Mucosa of stomach (tissue), 1 donor: Measurements from ENCODE around the gene CACNB2.
"Not testable (repeated sequence)": the region's sequence is repeated elsewhere in the genome, so short reads cannot be mapped to it uniquely, and the experiment has no call there.

Experiments used
- H3K27me3 ChIP-seq: one replicate; pipeline ENCODE4 v1.7.0; 2013; ENCODE audit warnings: mild to moderate bottlenecking, low read length; ENCODE audit not compliant: control insufficient read depth, insufficient read depth
- H3K36me3 ChIP-seq: one replicate; pipeline ENCODE4 v1.7.0; 2013; ENCODE audit warnings: low read length; ENCODE audit not compliant: control insufficient read depth, insufficient read depth
- H3K4me1 ChIP-seq: one replicate; pipeline ENCODE4 v1.7.0; 2013; ENCODE audit warnings: mild to moderate bottlenecking, low read length; ENCODE audit not compliant: control insufficient read depth, insufficient read depth
- H3K4me3 ChIP-seq: one replicate; pipeline ENCODE4 v1.7.0; 2013; ENCODE audit warnings: low read length
- H3K9ac ChIP-seq: one replicate; pipeline ENCODE4 v1.7.0; 2013; ENCODE audit warnings: mild to moderate bottlenecking, low read length, moderate library complexity
- H3K9me3 ChIP-seq: one replicate; pipeline ENCODE4 v1.7.0; 2013; ENCODE audit warnings: mild to moderate bottlenecking, low read length, moderate library complexity; ENCODE audit not compliant: control insufficient read depth
- donor health status: Pancreatic carcinoma.

CACNB2 gene

DNA sequence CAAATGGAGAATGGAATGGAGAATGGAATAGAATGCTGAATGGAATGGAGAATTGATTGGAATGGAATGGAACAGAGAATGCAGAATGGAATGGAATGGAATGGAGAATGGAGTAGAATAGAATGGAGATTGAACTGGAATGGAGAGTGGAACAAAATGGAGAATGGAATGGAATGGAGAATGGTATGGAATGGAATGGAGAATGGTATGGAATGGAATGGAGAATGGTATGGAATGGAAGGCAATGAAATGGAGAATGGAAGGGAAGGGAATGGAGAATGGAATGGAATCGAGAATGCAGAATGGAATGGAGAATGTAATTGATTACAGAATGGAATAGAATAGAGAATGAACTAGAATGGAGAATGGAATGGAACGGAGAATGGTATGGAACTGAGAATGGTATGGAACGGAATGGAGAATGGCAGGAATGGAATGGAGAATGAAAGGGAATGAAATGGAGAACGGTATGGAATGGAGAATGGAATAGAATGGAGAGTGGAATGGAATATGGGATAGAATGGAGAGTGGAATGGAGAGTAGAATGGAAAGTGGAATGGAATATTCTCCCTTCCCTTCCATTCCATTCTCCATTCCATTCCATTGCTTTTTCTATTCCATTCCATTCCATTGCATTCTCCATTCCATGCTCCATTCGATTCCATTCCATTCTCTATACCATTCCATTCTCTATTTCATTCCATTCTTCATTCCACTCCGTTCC is 422.9 kb downstream of the CACNB2 start:
- Histone ChIP-seq H3K9me3 (no peaks in the 10 kb centered on the region), H3K36me3 (no peaks in the 10 kb centered on the region), H3K4me1 (no peaks in the 10 kb centered on the region), H3K4me3 (no peak overlapping the region), H3K9ac (no peak overlapping the region), H3K27me3 (no peaks in the 10 kb centered on the region)

DNA sequence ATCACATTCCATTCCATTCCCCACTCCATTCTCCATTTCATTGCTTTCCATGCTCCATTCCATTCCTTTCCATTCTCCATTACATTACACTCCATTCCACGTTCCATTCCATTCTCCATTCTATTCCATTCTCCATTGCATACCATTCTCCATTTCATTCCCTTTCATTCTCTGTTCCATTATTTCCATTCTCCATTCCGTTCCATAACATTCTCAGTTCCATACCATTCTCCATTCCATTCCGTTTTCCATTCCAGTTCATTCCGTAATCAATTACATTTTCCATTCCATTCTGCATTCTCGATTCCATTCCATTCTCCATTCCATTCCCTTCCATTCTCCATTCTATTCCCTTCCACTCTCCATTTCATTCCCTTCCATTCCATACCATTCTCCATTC is 424.8 kb downstream of the CACNB2 start:
- Histone ChIP-seq H3K4me1 (no peaks in the 10 kb centered on the region), H3K9ac (no peak overlapping the region), H3K36me3 (no peaks in the 10 kb centered on the region), H3K27me3 (no peaks in the 10 kb centered on the region), H3K4me3 (no peak overlapping the region), H3K9me3 (no peaks in the 10 kb centered on the region)

DNA sequence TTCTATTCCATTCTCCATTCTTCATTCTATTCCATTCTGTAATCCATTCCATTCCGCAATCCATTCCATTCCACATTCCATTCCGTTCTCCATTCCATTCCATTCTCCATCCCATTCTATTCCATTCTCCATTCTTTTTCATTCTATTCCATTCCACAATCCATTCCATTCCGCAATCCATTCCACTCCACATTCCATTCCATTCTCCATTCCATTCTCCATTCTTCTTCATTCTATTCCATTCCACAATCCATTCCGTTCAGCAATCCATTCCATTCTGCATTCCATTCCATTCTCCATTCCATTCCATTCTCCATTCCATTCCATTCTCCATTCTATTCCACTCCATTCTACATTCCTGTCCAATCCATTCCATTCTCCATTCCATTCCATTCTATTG is 426.0 kb downstream of the CACNB2 start:
- H3K27me3 ChIP-seq: no peaks in the 10 kb centered on the region
- H3K9ac ChIP-seq: no peak overlapping the region
- no peaks in the 10 kb centered on the region for H3K36me3 ChIP-seq
- no peak overlapping the region for H3K4me3 ChIP-seq
- H3K4me1 ChIP-seq: no peaks in the 10 kb centered on the region
- no peaks in the 10 kb centered on the region for H3K9me3 ChIP-seq

DNA sequence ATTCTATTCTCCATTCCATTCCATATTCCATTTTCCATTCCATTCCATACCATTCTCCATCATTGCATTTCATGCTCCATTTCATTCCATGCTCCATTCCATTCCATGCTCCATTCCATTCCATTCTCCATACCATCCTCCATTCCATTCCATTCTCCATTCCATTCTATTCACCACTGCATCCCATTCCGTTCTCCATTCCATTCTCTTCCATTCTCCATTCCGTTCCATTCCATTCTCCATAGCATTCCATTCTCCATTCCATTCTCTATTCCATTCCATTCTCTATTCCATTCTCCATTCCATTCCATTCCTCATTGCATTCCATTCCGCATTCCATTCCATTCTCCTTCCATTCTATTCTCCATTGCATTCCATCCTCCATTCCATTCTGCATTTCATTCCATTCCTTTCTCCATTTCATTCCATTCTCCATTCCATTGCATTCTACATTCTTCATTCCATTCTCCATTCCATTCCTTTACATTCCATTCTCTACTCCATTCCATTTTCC is 427.2 kb downstream of the CACNB2 start:
- H3K9ac ChIP-seq: no peak overlapping the region
- no peaks in the 10 kb centered on the region for H3K4me1 ChIP-seq
- H3K27me3 ChIP-seq: no peaks in the 10 kb centered on the region
- no peaks in the 10 kb centered on the region for H3K36me3 ChIP-seq
- H3K4me3 ChIP-seq: no peak overlapping the region
- no peaks in the 10 kb centered on the region for H3K9me3 ChIP-seq

DNA sequence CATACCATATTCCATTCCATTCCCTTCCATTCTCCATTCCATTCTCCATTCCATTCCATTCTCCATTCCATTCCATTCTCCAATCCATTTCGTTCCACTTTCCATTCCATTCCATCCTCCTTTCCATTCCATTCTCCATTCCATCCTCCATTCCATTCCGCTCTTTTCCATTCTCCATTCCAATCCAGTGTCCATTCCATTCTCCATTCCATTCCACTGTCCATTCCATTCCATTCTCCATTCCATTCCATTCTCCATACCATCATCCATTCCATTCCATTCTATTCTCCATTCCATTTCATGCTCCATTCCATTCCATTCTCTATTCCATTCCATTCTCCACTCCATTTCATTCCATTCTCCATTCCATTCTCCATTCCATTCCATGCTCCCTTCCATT is 430.2 kb downstream of the CACNB2 start:
- not testable (repeated sequence) for H3K9ac ChIP-seq, H3K9me3 ChIP-seq, H3K4me3 ChIP-seq, H3K27me3 ChIP-seq, H3K36me3 ChIP-seq, H3K4me1 ChIP-seq

DNA sequence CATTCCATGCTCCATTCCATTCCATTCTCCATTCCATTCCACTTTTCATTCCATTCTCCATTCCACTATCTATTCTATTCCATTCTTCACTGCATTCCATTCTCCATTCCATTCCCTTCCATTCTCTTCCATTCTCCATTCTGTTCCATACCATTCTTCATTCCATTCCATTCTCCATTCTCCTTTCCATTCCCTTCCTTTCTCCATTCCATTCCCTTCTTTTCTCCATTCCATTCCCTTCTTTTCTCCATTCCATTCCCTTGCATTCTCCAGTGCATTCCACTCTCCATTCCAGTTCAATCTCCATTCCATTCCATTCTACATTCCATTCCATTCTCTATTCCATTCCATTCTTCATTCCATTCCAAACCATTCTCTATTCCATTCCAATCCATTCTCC is 430.9 kb downstream of the CACNB2 start:
- Histone ChIP-seq H3K4me3 (no peak overlapping the region), H3K9me3 (no peaks in the 10 kb centered on the region), H3K9ac (no peak overlapping the region), H3K27me3 (no peaks in the 10 kb centered on the region), H3K36me3 (no peaks in the 10 kb centered on the region), H3K4me1 (no peaks in the 10 kb centered on the region)

DNA sequence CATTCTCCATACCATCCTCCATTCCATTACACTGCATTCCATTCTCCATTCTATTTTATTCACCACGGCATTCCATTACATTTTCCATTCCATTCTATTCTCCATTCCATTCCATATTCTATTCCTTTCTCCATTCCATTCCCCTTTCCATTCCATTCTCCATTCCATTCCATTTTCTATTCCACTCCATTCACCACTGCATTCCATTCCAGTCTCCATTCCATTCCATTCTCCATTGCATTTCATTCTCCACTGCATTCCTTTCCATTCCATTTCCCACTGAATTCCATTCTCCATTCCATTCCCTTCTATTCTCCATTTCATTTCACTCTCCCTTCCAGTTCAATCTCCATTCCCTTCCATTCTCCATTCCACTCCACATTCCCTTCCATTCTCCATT is 431.6 kb downstream of the CACNB2 start:
- no peaks in the 10 kb centered on the region for H3K9me3 ChIP-seq
- no peaks in the 10 kb centered on the region for H3K27me3 ChIP-seq
- no peaks in the 10 kb centered on the region for H3K4me1 ChIP-seq
- H3K36me3 ChIP-seq: no peaks in the 10 kb centered on the region
- no peak overlapping the region for H3K4me3 ChIP-seq
- H3K9ac ChIP-seq: no peak overlapping the region

DNA sequence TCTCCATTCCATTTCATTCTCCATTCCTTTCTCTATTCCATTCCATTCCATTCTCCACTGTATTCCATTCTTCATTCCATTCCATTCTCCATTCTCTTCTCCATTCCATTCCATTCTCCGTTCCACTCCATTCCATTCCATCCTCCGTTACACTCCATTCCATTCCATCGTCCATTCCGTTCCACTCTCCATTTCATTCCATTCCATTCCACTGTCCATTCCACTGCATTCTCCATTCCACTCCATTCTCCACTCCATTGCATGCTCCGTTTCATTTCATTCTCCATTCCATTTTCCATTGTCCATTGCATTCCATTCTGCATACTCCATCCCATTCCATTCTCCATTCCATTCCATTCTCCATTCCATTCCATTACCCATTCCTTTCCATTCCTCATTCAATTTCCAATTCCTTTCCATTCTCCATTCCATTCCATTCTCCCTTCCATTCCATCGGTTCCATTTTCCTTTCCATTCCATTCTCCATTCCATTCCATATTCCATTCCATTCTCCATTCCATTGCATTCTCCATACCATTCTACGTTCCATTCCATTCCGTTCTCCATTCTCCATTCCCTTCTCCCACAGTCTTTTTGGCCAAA is 432.8 kb downstream of the CACNB2 start:
- H3K36me3 ChIP-seq: no peaks in the 10 kb centered on the region
- H3K4me1 ChIP-seq: no peaks in the 10 kb centered on the region
- H3K9ac ChIP-seq: no peak overlapping the region
- H3K9me3 ChIP-seq: no peaks in the 10 kb centered on the region
- no peak overlapping the region for H3K4me3 ChIP-seq
- H3K27me3 ChIP-seq: no peaks in the 10 kb centered on the region

DNA sequence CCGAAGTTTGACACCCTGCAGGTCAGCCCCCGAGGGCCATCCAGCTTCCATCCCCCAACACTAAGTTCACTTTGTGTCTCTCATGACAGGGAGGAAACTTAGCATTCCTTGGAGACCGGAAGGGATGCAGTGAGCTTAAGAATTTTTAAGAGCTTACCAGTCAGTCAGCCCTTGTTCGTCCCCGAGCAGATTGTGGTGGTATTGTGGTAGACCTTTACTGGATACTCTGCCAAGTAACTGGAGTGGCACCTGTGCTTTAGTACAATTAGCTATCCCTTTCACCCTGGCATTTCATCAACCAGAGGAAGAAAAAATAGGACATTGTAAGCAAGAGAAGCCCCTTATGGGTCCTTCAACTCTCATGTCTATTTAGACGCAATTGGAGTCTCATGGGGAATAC is 436.4 kb downstream of the CACNB2 start:
- Histone ChIP-seq H3K9ac (no peak overlapping the region), H3K27me3 (no peaks in the 10 kb centered on the region), H3K4me1 (no peaks in the 10 kb centered on the region), H3K36me3 (no peaks in the 10 kb centered on the region), H3K9me3 (no peaks in the 10 kb centered on the region), H3K4me3 (no peak overlapping the region)

DNA sequence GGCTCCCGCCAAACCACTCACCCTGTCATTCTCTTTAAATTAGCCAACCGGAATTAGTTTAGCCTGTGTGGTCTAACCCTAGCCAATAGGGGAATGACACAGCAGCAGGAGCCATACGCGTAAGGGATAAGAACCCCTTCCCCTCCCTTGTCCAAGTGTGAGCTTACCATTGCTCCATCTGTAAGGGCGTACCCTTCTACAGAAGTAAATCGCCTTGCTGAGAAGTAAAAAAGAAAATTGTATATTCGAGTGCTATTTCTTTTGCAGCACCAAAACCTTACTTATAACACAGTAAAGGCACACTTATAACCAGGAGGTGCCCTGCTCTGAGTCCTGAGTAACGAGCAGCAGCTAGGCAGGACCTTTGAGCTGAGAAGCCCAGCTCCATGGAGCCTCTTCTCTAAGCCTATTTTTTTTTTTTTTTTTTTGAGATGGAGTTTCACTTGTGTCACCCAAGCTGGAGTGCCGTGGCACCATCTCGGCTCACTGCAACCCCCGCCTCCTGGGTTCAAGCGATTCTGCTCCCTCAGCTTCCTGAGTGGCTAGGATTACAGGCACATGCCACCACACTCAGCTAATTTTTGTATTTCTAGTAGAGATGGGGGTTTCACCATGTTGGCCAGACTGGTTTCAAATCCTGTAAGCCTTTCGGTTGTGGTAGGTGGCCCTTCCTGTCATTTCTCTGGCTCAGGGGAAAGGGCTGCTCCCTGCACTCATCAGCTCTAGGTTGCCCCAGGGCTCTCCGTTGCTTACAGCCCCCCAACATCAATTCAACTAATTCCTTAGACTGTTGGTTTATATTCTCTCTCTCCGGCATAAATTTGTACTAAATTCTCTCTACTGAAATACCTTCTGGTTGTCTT is 437.8 kb downstream of the CACNB2 start:
- Histone ChIP-seq H3K4me3 (no peak overlapping the region), H3K36me3 (no peaks in the 10 kb centered on the region), H3K4me1 (no peaks in the 10 kb centered on the region)

DNA sequence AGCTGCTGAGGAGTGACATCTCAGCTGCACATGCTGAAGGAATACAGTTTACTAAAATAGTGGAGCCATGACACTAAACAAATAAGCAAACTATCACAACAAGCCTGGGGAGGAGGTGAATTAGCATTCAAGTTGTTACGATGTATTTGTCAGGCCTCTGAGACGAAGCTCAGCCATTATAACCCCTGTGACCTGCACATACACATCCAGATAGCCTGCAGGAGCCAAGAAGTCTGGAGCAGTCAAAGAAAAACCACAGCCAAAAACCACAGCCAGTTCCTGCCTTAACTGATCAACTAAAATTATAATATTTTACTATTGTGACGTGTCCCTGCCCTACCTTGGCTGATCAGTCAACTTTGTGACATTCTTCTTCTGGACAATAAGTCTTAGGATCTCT is 442.6 kb downstream of the CACNB2 start:
- no peaks in the 10 kb centered on the region for H3K36me3 ChIP-seq
- no peak overlapping the region for H3K9ac ChIP-seq
- H3K4me3 ChIP-seq: no peak overlapping the region
- H3K4me1 ChIP-seq: no peaks in the 10 kb centered on the region
- no peaks in the 10 kb centered on the region for H3K9me3 ChIP-seq
- no peaks in the 10 kb centered on the region for H3K27me3 ChIP-seq

More for the DNA sequence above, 437.8 kb downstream of the CACNB2 start:
- Histone ChIP-seq H3K9ac (no peak overlapping the region), H3K9me3 (no peaks in the 10 kb centered on the region), H3K27me3 (no peaks in the 10 kb centered on the region)
